SK-N-SH (cell line): Measurements from ENCODE around the gene FOXK1. TPM values are rescaled to one million over a fixed set of nuclear protein-coding genes. Genes with fewer than 3 reads are reported as not detected.

Source experiments
- CTCF ChIA-PET: fragments of 300-600, 350-600 bp; formaldehyde crosslinking; extraction: SDS; loops from one replicate; lab custom pipeline; 2021; lab: Yijun Ruan, JAX
- POLR2A ChIA-PET: fragments of 350-600 bp; sonication (Branson Sonifier 250); formaldehyde crosslinking; extraction: SDS; loops from one replicate; lab custom pipeline; 2020; ENCODE audit warnings: antibody characterized with exemption, inconsistent platforms; lab: Yijun Ruan, JAX
- DNase-seq: peaks from one replicate; pipeline ENCODE4 v3.0.0; 2012
- H2AFZ ChIP-seq: fragments of 200-600 bp; sonication (generic); 2 replicates; pipeline ENCODE4 v1.8.1; 2016; ENCODE audit warnings: antibody characterized with exemption, mild to moderate bottlenecking, low read depth
- H3F3A ChIP-seq: fragments of 200-600 bp; sonication (generic); replicated peaks from 2 replicates; pipeline ENCODE3; 2016; ENCODE audit warnings: antibody characterized with exemption, mild to moderate bottlenecking; ENCODE audit not compliant: insufficient read depth
- H3K27ac ChIP-seq, 2 experiments: fragments of 200-500 bp in 1 of 2; fragments of 200-600 bp in 1 of 2; sonication (Bioruptor generic) in 1 of 2; sonication (generic), shearing (Covaris generic) in 1 of 2; 2 replicates each; pipeline versions ENCODE4 v1.5.1 to v1.6.1; 2014 to 2016; ENCODE audit warnings: low read depth in 2 of 2, inconsistent platforms in 1 of 2, low read length in 1 of 2, mild to moderate bottlenecking in 1 of 2, mixed read lengths in 1 of 2
- H3K27me3 ChIP-seq: fragments of 200-600 bp; sonication (generic), shearing (Covaris generic); 2 replicates; pipeline ENCODE4 v1.6.1; 2016; ENCODE audit warnings: mixed run types; ENCODE audit not compliant: insufficient read depth
- H3K36me3 ChIP-seq, 2 experiments: fragments of 200-500 bp in 1 of 2; fragments of 200-600 bp in 1 of 2; sonication (Bioruptor generic) in 1 of 2; sonication (generic) in 1 of 2; replicated peaks in 1 of 2; 2 replicates each; pipeline versions ENCODE3 to v1.5.1; 2014 to 2016; ENCODE audit warnings: low read length in 1 of 2, mild to moderate bottlenecking in 1 of 2; ENCODE audit not compliant: insufficient read depth in 2 of 2, control insufficient read depth in 1 of 2
- H3K4me1 ChIP-seq, 2 experiments: fragments of 200-500 bp in 1 of 2; fragments of 200-600 bp in 1 of 2; sonication (Bioruptor generic) in 1 of 2; sonication (generic), shearing (Covaris generic) in 1 of 2; 2 replicates each; pipeline versions ENCODE4 v1.5.1 to v1.6.1; 2014 to 2016; ENCODE audit warnings: low read depth in 1 of 2, low read length in 1 of 2, mixed run types in 1 of 2; ENCODE audit not compliant: insufficient read depth in 2 of 2, control insufficient read depth in 1 of 2
- H3K4me2 ChIP-seq: fragments of 200-600 bp; sonication (generic), shearing (Covaris generic); 2 replicates; pipeline ENCODE4 v1.6.1; 2017; ENCODE audit warnings: mixed run types
- H3K4me3 ChIP-seq, 2 experiments: fragments of 200-500 bp in 1 of 2; fragments of 200-600 bp in 1 of 2; sonication (Bioruptor generic) in 1 of 2; sonication (generic), shearing (Covaris generic) in 1 of 2; 2 replicates each; pipeline versions ENCODE4 v1.5.1 to v1.8.1; 2014 to 2016; ENCODE audit warnings: low read depth in 2 of 2, inconsistent platforms in 1 of 2, low read length in 1 of 2, mild to moderate bottlenecking in 1 of 2, mixed read lengths in 1 of 2, moderate library complexity in 1 of 2
- H3K79me2 ChIP-seq: fragments of 200-600 bp; sonication (generic); 2 replicates; pipeline ENCODE4 v1.8.1; 2017; ENCODE audit warnings: mild to moderate bottlenecking; ENCODE audit not compliant: insufficient read depth
- H3K9ac ChIP-seq: fragments of 200-600 bp; sonication (generic); 2 replicates; pipeline ENCODE4 v1.6.1; 2017; ENCODE audit warnings: mixed run types
- H3K9me2 ChIP-seq: fragments of 200-600 bp; sonication (generic); 2 replicates; pipeline ENCODE4 v1.6.1; 2017; ENCODE audit warnings: mixed run types
- H3K9me3 ChIP-seq: fragments of 200-600 bp; sonication (generic); 2 replicates; pipeline ENCODE4 v1.6.1; 2017; ENCODE audit warnings: mixed run types, mild to moderate bottlenecking, moderate library complexity
- H4K20me1 ChIP-seq: fragments of 200-600 bp; sonication (generic); 2 replicates; pipeline ENCODE4 v1.6.1; 2017; ENCODE audit warnings: mild to moderate bottlenecking, mixed run types; ENCODE audit not compliant: insufficient read depth
- CHD2 ChIP-seq: fragments of 150-350 bp; IDR thresholded peaks from 2 replicates; pipeline ENCODE4 v1.6.1; 2018; ENCODE audit warnings: low read length; ENCODE audit not compliant: partially characterized antibody
- ELF1 ChIP-seq: IDR thresholded peaks from 2 replicates; pipeline ENCODE4 v1.4.0; 2012
- FOSL2 ChIP-seq: IDR thresholded peaks from 2 replicates; pipeline ENCODE4 v1.4.0; 2012; ENCODE audit warnings: low read depth, mild to moderate bottlenecking, moderate library complexity, borderline replicate concordance
- FOXM1 ChIP-seq: IDR thresholded peaks from 2 replicates; pipeline ENCODE4 v1.4.0; 2012; ENCODE audit warnings: low read depth, mild to moderate bottlenecking
- GABPA ChIP-seq: IDR thresholded peaks from 2 replicates; pipeline ENCODE4 v1.4.0; 2012; ENCODE audit warnings: low read depth, mild to moderate bottlenecking
- IRF3 ChIP-seq: fragments of 150-350 bp; IDR thresholded peaks from 2 replicates; pipeline ENCODE4 v1.6.1; 2016; ENCODE audit warnings: mild to moderate bottlenecking, low read depth, low read length
- NFIC ChIP-seq: IDR thresholded peaks from 2 replicates; pipeline ENCODE4 v1.4.0; 2012; ENCODE audit warnings: borderline replicate concordance
- RCOR1 ChIP-seq: fragments of 150-350 bp; IDR thresholded peaks from 2 replicates; pipeline ENCODE4 v1.6.1; 2017; ENCODE audit warnings: antibody characterized with exemption, low read length
- REST ChIP-seq: IDR thresholded peaks from 2 replicates; pipeline ENCODE4 v1.6.1; 2012; ENCODE audit warnings: mild to moderate bottlenecking, low read depth, low read length, moderate library complexity
- RFX5 ChIP-seq: IDR thresholded peaks from 2 replicates; pipeline ENCODE4 v1.6.1; 2012; ENCODE audit warnings: mild to moderate bottlenecking, improper control_type of control experiment, low read length
- SIN3A ChIP-seq: IDR thresholded peaks from 2 replicates; pipeline ENCODE4 v1.6.1; 2012; ENCODE audit warnings: low read depth, mild to moderate bottlenecking, low read length, moderate library complexity, borderline replicate concordance
- USF1 ChIP-seq: IDR thresholded peaks from 2 replicates; pipeline ENCODE4 v1.4.0; 2012; ENCODE audit warnings: low read depth, borderline replicate concordance
- YY1 ChIP-seq: IDR thresholded peaks from 2 replicates; pipeline ENCODE4 v1.4.0; 2012; ENCODE audit warnings: low read depth, mild to moderate bottlenecking
- WGBS: methylation state at CpG from one replicate; pipeline ENCODE4 v1.1.6; 2017; ENCODE audit warnings: low lambda C conversion rate; 5-methylcytosine and 5-hydroxymethylcytosine counted together
- polyA plus RNA-seq, 3 experiments: library from polyadenylated mRNA; depleted of rRNA; stranded (reverse); fragments of >200 nt; gene quantifications; 2 replicates each; pipeline ENCODE4 v1.2.3, GENCODE V29; 2012

FOXK1 gene
- polyA plus RNA-seq, 1 of the 3 experiments (the other 2 are of a cell fraction) = 4.7 TPM

- ChIA-PET POLR2A (no interaction called here), CTCF (no interaction called here)
- Histone ChIP-seq H3K79me2 (no peaks in the 10 kb centered on the region), H2AFZ (no peak overlapping the region), H3K4me2 (no peak overlapping the region), H3K27ac (no peak overlapping the region), H3K9me3 (no peaks in the 10 kb centered on the region), H3K27me3 (no peaks in the 10 kb centered on the region), H4K20me1 (no peaks in the 10 kb centered on the region), H3K4me1 (no peaks in the 10 kb centered on the region), H3K4me3 (no peak overlapping the region), H3K9ac (no peak overlapping the region), H3F3A (no peaks in the 10 kb centered on the region), H3K9me2 (no peaks in the 10 kb centered on the region), H3K36me3 (no peaks in the 10 kb centered on the region)
- no peak for DNase-seq
- 33% methylated on average over 4 of the region's 4 CpGs for WGBS
- no peak for TF ChIP-seq NFIC
- no peak for TF ChIP-seq YY1
- no peak for TF ChIP-seq SIN3A
- no peak for TF ChIP-seq ELF1
- TF ChIP-seq FOSL2 = no peak
- TF ChIP-seq RFX5 = no peak
- no peak for TF ChIP-seq RCOR1
- TF ChIP-seq REST = no peak
- no peak for TF ChIP-seq CHD2
- no peak for TF ChIP-seq USF1
- TF ChIP-seq GABPA = no peak
- TF ChIP-seq FOXM1 = no peak
- TF ChIP-seq IRF3 = no peak
Observed at GRCh38 chr7:4657640-4658417, 24.3 kb upstream of the FOXK1 start.
